Esophagus squamous epithelium (tissue), 5 donors: ENCODE results near the gene UBL5. TPM values are rescaled to one million over a fixed set of nuclear protein-coding genes. Genes with fewer than 3 reads are reported as not detected.

ENCODE experiments used
- DNase-seq: peaks from one replicate; lab custom pipeline; 2025; lab: John Stamatoyannopoulos, UW
- H3K27ac ChIP-seq, 4 donors: fragments of 200-600 bp; sonication (generic); one replicate each; pipeline ENCODE4 v1.5.1; 2016 to 2019; ENCODE audit warnings: mild to moderate bottlenecking in 1 of 4
- H3K27me3 ChIP-seq, 4 donors: fragments of 200-600 bp; sonication (generic); 1 replicate in 3 of 4; 2 replicates in 1 of 4; pipeline versions ENCODE4 v1.5.1 to v1.6.0; 2017 to 2021; ENCODE audit warnings: antibody characterized with exemption in 1 of 4
- H3K36me3 ChIP-seq, 3 donors: fragments of 200-600 bp; sonication (generic); one replicate each; pipeline ENCODE4 v1.5.1; 2016 to 2019
- H3K4me1 ChIP-seq, 3 donors: fragments of 200-600 bp; sonication (generic); one replicate each; pipeline ENCODE4 v1.5.1; 2017 to 2019
- H3K4me3 ChIP-seq, 4 donors: fragments of 200-600 bp; sonication (generic); 1 replicate in 3 of 4; 2 replicates in 1 of 4; pipeline ENCODE4 v1.5.1; 2016 to 2019; ENCODE audit warnings: mild to moderate bottlenecking in 2 of 4, moderate library complexity in 1 of 4
- H3K9me3 ChIP-seq, 3 donors: fragments of 200-600 bp; sonication (generic); one replicate each; pipeline ENCODE4 v1.5.1; 2016 to 2019
- CTCF ChIP-seq, 6 experiments: fragments of 450-650 bp in 4 of 6; fragments of 200-600 bp in 2 of 6; sonication (generic) in 2 of 6; IDR thresholded peaks; one replicate each; pipeline ENCODE4 v1.5.1; 2016 to 2019; ENCODE audit warnings: antibody characterized with exemption in 6 of 6, mild to moderate bottlenecking in 4 of 6, moderate library complexity in 4 of 6
- POLR2A ChIP-seq, 4 donors: fragments of 450-650 bp; IDR thresholded peaks; one replicate each; pipeline ENCODE4 v1.6.1; 2017; ENCODE audit warnings: antibody characterized with exemption in 4 of 4, mild to moderate bottlenecking in 4 of 4, moderate library complexity in 3 of 4
- WGBS, 2 donors: methylation state at CpG; one replicate each; pipeline ENCODE4 v1.1.5; 2018; 5-methylcytosine and 5-hydroxymethylcytosine counted together
- intact Hi-C: fragments of 100-400 bp; cut with DNase I; formaldehyde crosslinking; loops from one replicate; pipeline ENCODE4 v1.15.0; 2022
- total RNA-seq, 4 donors: library from RNA; depleted of rRNA; stranded (reverse); fragments of >200 nt; gene quantifications; one replicate each; pipeline ENCODE4 v1.1.0, GENCODE V29; 2016
- donor health status: DM: yes; HTN: yes; CAD: no.

The UBL5 gene
- total RNA-seq, 4 donors from 2014 or later, result 394 to 688 (median 499) TPM

GRCh38 chr19:9792206-9793070, 35.3 kb upstream of the UBL5 start:
- H3K9me3 ChIP-seq, result no peaks in the 10 kb centered on the region
- H3K4me1 ChIP-seq, result peaks cover 3 to 41% (median 7%) of the 10 kb centered on the region in 3 donors
- H3K4me3 ChIP-seq, result peak overlapping the region; percentile 55 to 74 (median 69)
- no peaks in the 10 kb centered on the region for H3K27me3 ChIP-seq
- intact Hi-C loops, result no loop called here
- peak overlapping the region; percentile 93 to 98 (median 97) for H3K27ac ChIP-seq
- no peaks in the 10 kb centered on the region for H3K36me3 ChIP-seq
- TF ChIP-seq CTCF (IDR thresholded peaks at IDR 0.05), result peak in 1 of 6 experiments; percentile 3
- TF ChIP-seq POLR2A (IDR thresholded peaks at IDR 0.05), result peak in 1 of 4 donors; percentile 30
- DNase-seq, result peak; percentile 96
- 1 to 2% methylated on average over 18 to 26 of the region's 70 CpGs for WGBS, 2 donors

- Histone ChIP-seq H3K9me3 (no peaks in the 10 kb centered on the region), H3K4me1 (peaks cover 3 to 48% (median 7%) of the 10 kb centered on the region in 3 donors), H3K27me3 (no peaks in the 10 kb centered on the region), H3K4me3 (peak overlapping the region; percentile 55 to 74 (median 69)), H3K36me3 (no peaks in the 10 kb centered on the region), H3K27ac (peak overlapping the region; percentile 93 to 98 (median 97))
- intact Hi-C loops, result no loop called here
- TF ChIP-seq POLR2A (IDR thresholded peaks at IDR 0.05) (no peak), CTCF (IDR thresholded peaks at IDR 0.05) (no peak)
- DNase-seq, result no peak
- 26 to 74% methylated on average over 9 to 19 of the region's 36 CpGs for WGBS, 2 donors
Observed at GRCh38 chr19:9793071-9793591, 34.6 kb upstream of the UBL5 start.

- Histone ChIP-seq H3K27ac (peak overlapping the region; percentile 7 to 79 (median 56)), H3K4me3 (no peak overlapping the region), H3K36me3 (no peaks in the 10 kb centered on the region), H3K4me1 (peaks cover 0 to 40% (median 3%) of the 10 kb centered on the region in 3 donors), H3K27me3 (no peaks in the 10 kb centered on the region), H3K9me3 (no peaks in the 10 kb centered on the region)
- TF ChIP-seq CTCF (IDR thresholded peaks at IDR 0.05) (peak; percentile 67 to 87 (median 82)), POLR2A (IDR thresholded peaks at IDR 0.05) (no peak)
- DNase-seq, result peak; percentile 16
- intact Hi-C loops, result loop anchor here (5.0 kb wide), 1 partner anchor 169 kb away; no protein-coding TSS in a partner anchor
- 27 to 40% methylated on average over 6 of the region's 6 CpGs for WGBS, 2 donors
Observed at GRCh38 chr19:9796113-9796773, 31.5 kb upstream of the UBL5 start.

- Histone ChIP-seq H3K36me3 (no peaks in the 10 kb centered on the region), H3K27ac (peak overlapping the region in 3 of 4 donors; percentile 24 to 79 (median 77)), H3K27me3 (no peaks in the 10 kb centered on the region), H3K4me3 (no peak overlapping the region), H3K4me1 (peaks cover 0 to 36% (median 3%) of the 10 kb centered on the region in 3 donors), H3K9me3 (no peaks in the 10 kb centered on the region)
- 31 to 70% methylated on average over 2 to 5 of the region's 5 CpGs for WGBS, 2 donors
- no peak for DNase-seq
- no peak for TF ChIP-seq POLR2A (IDR thresholded peaks at IDR 0.05)
- no peak for TF ChIP-seq CTCF (IDR thresholded peaks at IDR 0.05)
- intact Hi-C loops, result loop anchor here (5.0 kb wide), 1 partner anchor 171 kb away; no protein-coding TSS in a partner anchor
Observed at GRCh38 chr19:9797871-9798270, 29.8 kb upstream of the UBL5 start.
